NCI-H748 treated with DMSO at 0.1 percent for 48 hours (cell line): ENCODE data around the gene TMEM121.

Experiments used
- DNase-seq: peaks from one replicate; lab custom pipeline; 2025; lab: John Stamatoyannopoulos, UW

TMEM121 gene

GRCh38 chr14:105487449-105487985 is 38.9 kb upstream of the TMEM121 start:
- peak; percentile 20 for DNase-seq

- DNase-seq: no peak
Observed at GRCh38 chr14:105487986-105488777, 38.2 kb upstream of the TMEM121 start.

- DNase-seq: no peak
Observed at GRCh38 chr14:105488781-105489541, 37.4 kb upstream of the TMEM121 start.

GRCh38 chr14:105489542-105490266 is 36.7 kb upstream of the TMEM121 start:
- DNase-seq: peak; percentile 92

GRCh38 chr14:105490267-105490571 is 36.2 kb upstream of the TMEM121 start:
- no peak for DNase-seq

GRCh38 chr14:105490572-105491365 is 35.6 kb upstream of the TMEM121 start, which contains the start of gene TEDC1:
TSS of gene TEDC1 (plus strand) at chr14:105491246. CDS start at chr14:105491376, 130 bp downstream.
- peak; percentile 100 for DNase-seq

- peak; percentile 54 for DNase-seq
Observed at GRCh38 chr14:105491366-105491973, 34.9 kb upstream of the TMEM121 start.

- DNase-seq: no peak
Observed at GRCh38 chr14:105492031-105492970, 34.1 kb upstream of the TMEM121 start.

- DNase-seq: no peak
Observed at GRCh38 chr14:105492971-105493871, 33.2 kb upstream of the TMEM121 start.

GRCh38 chr14:105493921-105494605 is 32.3 kb upstream of the TMEM121 start:
- no peak for DNase-seq

GRCh38 chr14:105494606-105494929 is 31.8 kb upstream of the TMEM121 start:
- DNase-seq: no peak

- DNase-seq: no peak
Observed at GRCh38 chr14:105495101-105495989, 31.0 kb upstream of the TMEM121 start.

GRCh38 chr14:105495990-105496830 is 30.2 kb upstream of the TMEM121 start:
- no peak for DNase-seq

- DNase-seq: no peak
Observed at GRCh38 chr14:105496831-105497591, 29.4 kb upstream of the TMEM121 start.

- no peak for DNase-seq
Observed at GRCh38 chr14:105497671-105498429, 28.5 kb upstream of the TMEM121 start.
